Neural cell (in vitro differentiated cells): ENCODE measurements around the gene LIMS1.

Source experiments
- POLR2AphosphoS5 ChIP-seq: IDR thresholded peaks from 2 replicates; pipeline ENCODE4 v1.6.1; 2012
- SMC3 ChIP-seq: fragments of 450-650 bp; conservative IDR thresholded peaks from 2 replicates; pipeline ENCODE4 v1.6.1; 2014; ENCODE audit warnings: antibody characterized with exemption, mild to moderate bottlenecking, moderate library complexity; ENCODE audit not compliant: poor library complexity
- TF ChIP-seq, protein P1 (sequence below): fragments of 450-650 bp; IDR thresholded peaks from 2 replicates; pipeline ENCODE4 v1.5.1; 2014; ENCODE audit warnings: antibody characterized with exemption, mild to moderate bottlenecking, moderate library complexity; ENCODE audit not compliant: poor library complexity, severe bottlenecking

DNA sequence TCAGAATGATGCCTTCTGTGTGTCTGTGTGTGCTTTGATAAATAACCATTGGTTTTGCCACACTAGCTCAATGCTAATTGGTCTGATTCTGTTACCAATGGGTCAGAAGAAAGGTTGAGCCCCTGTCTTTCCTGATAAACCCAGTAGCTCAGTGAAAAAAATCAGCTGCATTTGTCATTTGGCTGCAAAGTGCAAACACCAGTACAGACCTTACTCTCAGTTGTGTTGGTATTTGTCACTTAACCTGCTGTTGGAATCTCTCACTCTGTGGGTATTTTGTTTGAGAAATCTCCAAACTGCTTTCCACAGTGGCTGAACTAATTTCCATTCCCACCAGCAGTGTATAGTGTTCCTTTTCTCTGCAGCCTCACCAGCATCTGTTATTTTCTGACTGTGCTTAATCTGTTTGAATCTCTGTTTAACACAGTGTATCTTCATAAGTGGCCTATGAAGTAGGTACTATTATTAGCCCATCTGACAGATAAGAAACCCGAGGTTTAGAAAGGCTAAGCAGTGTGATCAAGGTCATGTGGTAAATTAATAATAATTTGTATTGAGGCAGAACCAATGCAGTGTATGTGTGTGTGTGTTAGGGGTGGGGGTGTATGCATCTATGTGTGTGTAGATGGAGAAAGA lies 26.7 kb downstream of the LIMS1 start:
- TF ChIP-seq, protein P1, sequence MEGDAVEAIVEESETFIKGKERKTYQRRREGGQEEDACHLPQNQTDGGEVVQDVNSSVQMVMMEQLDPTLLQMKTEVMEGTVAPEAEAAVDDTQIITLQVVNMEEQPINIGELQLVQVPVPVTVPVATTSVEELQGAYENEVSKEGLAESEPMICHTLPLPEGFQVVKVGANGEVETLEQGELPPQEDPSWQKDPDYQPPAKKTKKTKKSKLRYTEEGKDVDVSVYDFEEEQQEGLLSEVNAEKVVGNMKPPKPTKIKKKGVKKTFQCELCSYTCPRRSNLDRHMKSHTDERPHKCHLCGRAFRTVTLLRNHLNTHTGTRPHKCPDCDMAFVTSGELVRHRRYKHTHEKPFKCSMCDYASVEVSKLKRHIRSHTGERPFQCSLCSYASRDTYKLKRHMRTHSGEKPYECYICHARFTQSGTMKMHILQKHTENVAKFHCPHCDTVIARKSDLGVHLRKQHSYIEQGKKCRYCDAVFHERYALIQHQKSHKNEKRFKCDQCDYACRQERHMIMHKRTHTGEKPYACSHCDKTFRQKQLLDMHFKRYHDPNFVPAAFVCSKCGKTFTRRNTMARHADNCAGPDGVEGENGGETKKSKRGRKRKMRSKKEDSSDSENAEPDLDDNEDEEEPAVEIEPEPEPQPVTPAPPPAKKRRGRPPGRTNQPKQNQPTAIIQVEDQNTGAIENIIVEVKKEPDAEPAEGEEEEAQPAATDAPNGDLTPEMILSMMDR: no peak
- TF ChIP-seq SMC3: no peak
- TF ChIP-seq POLR2AphosphoS5: no peak
